NOMO-1 (cell line): ENCODE data around the gene GAGE12E.
"Not testable (repeated sequence)": the region's sequence is repeated elsewhere in the genome, so short reads cannot be mapped to it uniquely, and the experiment has no call there.

Experiments
- DNase-seq, 2 experiments: peaks; one replicate each; lab custom pipeline; 2025; ENCODE audit not compliant: unreplicated experiment in 2 of 2; lab: John Stamatoyannopoulos, UW

The GAGE12E gene, protein sequence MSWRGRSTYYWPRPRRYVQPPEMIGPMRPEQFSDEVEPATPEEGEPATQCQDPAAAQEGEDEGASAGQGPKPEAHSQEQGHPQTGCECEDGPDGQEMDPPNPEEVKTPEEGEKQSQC

DNA sequence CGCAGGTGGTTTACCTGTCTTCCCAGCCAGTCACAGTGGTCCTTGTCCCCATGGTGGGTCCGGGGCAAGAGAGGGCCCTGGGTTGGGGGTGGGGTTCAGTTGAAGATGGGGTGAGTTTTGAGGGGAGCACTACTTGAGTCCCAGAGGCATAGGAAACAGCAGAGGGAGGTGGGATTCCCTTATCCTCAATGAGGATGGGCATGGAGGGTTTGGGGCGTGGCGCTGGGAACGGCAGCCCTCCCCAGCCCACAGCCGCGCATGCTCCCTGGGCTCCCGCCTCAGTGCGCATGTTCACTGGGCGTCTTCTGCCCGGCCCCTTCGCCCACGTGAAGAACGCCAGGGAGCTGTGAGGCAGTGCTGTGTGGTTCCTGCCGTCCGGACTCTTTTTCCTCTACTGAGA, at the start of gene GAGE12E:
GAGE12E (plus strand) TSS at position 301 of the 400 bp plus-strand sequence. CDS start 1,155 bp downstream, outside the sequence.
- not testable (repeated sequence) for DNase-seq

DNA sequence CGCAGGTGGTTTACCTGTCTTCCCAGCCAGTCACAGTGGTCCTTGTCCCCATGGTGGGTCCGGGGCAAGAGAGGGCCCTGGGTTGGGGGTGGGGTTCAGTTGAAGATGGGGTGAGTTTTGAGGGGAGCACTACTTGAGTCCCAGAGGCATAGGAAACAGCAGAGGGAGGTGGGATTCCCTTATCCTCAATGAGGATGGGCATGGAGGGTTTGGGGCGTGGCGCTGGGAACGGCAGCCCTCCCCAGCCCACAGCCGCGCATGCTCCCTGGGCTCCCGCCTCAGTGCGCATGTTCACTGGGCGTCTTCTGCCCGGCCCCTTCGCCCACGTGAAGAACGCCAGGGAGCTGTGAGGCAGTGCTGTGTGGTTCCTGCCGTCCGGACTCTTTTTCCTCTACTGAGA, 19.2 kb upstream of the GAGE12E start, which contains the start of gene GAGE12C:
GAGE12C (plus strand) TSS at position 301 of the 400 bp plus-strand sequence. CDS start 1,155 bp downstream, outside the sequence.
- DNase-seq, result not testable (repeated sequence)

DNA sequence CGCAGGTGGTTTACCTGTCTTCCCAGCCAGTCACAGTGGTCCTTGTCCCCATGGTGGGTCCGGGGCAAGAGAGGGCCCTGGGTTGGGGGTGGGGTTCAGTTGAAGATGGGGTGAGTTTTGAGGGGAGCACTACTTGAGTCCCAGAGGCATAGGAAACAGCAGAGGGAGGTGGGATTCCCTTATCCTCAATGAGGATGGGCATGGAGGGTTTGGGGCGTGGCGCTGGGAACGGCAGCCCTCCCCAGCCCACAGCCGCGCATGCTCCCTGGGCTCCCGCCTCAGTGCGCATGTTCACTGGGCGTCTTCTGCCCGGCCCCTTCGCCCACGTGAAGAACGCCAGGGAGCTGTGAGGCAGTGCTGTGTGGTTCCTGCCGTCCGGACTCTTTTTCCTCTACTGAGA, 9.7 kb upstream of the GAGE12E start, which contains the start of gene GAGE12D:
GAGE12D (plus strand) TSS at position 301 of the 400 bp plus-strand sequence. CDS start 1,155 bp downstream, outside the sequence.
- not testable (repeated sequence) for DNase-seq

DNA sequence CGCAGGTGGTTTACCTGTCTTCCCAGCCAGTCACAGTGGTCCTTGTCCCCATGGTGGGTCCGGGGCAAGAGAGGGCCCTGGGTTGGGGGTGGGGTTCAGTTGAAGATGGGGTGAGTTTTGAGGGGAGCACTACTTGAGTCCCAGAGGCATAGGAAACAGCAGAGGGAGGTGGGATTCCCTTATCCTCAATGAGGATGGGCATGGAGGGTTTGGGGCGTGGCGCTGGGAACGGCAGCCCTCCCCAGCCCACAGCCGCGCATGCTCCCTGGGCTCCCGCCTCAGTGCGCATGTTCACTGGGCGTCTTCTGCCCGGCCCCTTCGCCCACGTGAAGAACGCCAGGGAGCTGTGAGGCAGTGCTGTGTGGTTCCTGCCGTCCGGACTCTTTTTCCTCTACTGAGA, 9.5 kb downstream of the GAGE12E start, which contains the start of gene GAGE12F:
GAGE12F (plus strand) TSS at position 301 of the 400 bp plus-strand sequence. CDS start 1,155 bp downstream, outside the sequence.
- not testable (repeated sequence) for DNase-seq

DNA sequence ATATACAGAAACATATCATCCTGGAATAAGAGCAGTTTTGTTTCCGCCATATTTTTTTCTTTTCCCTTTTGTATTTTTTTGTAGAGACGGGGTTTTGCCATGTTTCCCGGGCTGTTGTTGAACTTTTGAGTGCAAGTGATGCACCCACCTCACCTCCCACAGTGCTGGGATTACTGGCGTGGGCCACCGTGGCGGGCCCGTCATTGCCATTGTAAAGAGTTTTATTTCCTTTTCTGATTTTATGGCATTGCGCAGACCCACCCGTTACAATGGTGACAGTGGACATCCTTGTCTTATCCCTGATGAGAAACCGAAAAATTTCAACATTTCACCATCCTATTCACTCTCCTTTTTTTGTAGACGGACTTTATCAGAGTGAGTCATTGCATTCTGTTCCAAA, 17.6 kb downstream of the GAGE12E start:
- not testable (repeated sequence) for DNase-seq

DNA sequence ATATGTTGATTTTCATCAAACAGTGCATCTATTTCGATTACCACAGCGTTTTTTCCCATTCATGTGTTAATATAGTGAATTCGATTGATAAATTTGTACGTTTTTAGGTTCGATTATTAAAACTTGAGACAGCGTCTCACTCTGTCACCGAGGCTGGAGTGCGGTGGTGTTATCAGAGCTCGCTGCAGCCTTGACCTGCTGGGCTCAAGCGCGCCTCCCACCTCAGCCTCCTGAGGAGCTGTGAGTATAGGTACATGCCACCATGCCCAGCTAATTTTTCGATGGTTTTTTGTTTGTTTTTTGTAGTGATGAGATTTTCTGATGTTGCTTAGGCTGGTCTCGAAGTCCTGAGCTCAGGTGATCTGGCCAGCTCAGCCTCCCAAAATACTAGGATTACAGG, 18.1 kb downstream of the GAGE12E start:
- not testable (repeated sequence) for DNase-seq

DNA sequence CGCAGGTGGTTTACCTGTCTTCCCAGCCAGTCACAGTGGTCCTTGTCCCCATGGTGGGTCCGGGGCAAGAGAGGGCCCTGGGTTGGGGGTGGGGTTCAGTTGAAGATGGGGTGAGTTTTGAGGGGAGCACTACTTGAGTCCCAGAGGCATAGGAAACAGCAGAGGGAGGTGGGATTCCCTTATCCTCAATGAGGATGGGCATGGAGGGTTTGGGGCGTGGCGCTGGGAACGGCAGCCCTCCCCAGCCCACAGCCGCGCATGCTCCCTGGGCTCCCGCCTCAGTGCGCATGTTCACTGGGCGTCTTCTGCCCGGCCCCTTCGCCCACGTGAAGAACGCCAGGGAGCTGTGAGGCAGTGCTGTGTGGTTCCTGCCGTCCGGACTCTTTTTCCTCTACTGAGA, 19.0 kb downstream of the GAGE12E start, which contains the start of gene GAGE12G:
GAGE12G (plus strand) TSS at position 301 of the 400 bp plus-strand sequence. CDS start 1,155 bp downstream, outside the sequence.
- DNase-seq, result not testable (repeated sequence)

DNA sequence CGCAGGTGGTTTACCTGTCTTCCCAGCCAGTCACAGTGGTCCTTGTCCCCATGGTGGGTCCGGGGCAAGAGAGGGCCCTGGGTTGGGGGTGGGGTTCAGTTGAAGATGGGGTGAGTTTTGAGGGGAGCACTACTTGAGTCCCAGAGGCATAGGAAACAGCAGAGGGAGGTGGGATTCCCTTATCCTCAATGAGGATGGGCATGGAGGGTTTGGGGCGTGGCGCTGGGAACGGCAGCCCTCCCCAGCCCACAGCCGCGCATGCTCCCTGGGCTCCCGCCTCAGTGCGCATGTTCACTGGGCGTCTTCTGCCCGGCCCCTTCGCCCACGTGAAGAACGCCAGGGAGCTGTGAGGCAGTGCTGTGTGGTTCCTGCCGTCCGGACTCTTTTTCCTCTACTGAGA, 28.6 kb downstream of the GAGE12E start, which contains the start of gene GAGE12H:
GAGE12H (plus strand) TSS at position 301 of the 400 bp plus-strand sequence. CDS start 1,155 bp downstream, outside the sequence.
- not testable (repeated sequence) for DNase-seq

DNA sequence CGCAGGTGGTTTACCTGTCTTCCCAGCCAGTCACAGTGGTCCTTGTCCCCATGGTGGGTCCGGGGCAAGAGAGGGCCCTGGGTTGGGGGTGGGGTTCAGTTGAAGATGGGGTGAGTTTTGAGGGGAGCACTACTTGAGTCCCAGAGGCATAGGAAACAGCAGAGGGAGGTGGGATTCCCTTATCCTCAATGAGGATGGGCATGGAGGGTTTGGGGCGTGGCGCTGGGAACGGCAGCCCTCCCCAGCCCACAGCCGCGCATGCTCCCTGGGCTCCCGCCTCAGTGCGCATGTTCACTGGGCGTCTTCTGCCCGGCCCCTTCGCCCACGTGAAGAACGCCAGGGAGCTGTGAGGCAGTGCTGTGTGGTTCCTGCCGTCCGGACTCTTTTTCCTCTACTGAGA, 38.1 kb downstream of the GAGE12E start, which contains the start of gene GAGE2A:
GAGE2A (plus strand) TSS at position 301 of the 400 bp plus-strand sequence. CDS start 1,155 bp downstream, outside the sequence.
- DNase-seq, result not testable (repeated sequence)

DNA sequence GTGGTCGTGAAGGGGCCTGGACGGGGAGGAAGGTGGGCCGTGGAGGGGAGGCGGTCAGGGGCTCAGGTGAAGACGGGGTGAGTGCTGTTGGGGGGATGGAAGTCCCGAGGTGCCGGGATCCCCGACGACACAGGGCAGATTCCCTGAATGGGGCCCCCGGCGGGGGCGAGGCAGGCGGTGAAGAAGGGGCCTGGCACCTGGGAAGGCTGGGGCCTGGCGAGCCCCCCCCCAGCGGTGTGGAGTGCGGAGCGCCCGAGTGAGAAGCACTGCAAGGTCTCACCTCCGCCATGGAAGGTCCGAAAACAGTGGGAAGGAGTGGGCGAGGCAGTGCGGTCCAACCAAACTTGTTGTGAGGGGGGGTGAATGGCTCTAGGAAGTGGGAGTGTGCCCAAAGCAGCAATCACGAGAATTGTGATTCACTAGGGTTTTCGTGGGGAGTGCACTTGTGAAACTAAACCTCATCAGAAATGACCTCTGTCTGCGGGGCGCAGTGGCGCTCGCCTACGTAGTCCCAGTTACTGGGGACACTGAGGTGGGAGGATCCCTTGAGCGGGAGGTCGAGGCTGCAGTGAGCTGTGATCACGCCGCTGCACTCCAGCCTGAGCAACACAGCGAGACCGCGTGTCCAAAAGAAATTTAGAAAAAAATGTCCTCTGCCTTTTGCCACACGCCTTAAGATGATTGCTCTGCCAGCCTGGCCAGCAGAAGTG, 38.8 kb downstream of the GAGE12E start:
- not testable (repeated sequence) for DNase-seq

DNA sequence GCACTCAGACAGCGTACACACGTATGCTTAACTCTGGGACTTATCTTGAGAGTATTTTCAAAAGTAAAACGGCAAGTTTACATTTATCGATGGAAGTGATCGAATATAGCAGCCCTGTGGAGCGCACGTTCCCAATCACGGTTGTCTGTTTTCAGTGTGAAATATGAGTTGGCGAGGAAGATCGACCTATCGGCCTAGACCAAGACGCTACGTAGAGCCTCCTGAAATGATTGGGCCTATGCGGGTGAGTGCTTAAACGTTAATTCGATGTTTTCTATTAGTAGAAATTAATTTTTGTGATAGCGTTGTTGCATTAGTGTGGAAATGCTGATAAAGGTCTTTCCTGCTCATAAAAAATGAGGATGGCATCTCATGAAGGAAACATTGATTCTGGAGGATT, 39.4 kb downstream of the GAGE12E start:
- not testable (repeated sequence) for DNase-seq

DNA sequence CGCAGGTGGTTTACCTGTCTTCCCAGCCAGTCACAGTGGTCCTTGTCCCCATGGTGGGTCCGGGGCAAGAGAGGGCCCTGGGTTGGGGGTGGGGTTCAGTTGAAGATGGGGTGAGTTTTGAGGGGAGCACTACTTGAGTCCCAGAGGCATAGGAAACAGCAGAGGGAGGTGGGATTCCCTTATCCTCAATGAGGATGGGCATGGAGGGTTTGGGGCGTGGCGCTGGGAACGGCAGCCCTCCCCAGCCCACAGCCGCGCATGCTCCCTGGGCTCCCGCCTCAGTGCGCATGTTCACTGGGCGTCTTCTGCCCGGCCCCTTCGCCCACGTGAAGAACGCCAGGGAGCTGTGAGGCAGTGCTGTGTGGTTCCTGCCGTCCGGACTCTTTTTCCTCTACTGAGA, 47.6 kb downstream of the GAGE12E start, which contains the start of gene GAGE1:
GAGE1 (plus strand) TSS at position 301 of the 400 bp plus-strand sequence. CDS start 1,155 bp downstream, outside the sequence.
- not testable (repeated sequence) for DNase-seq
